ACC112 (cell line): ENCODE results near the gene LRRC37A.
"Not testable (repeated sequence)": the region's sequence is repeated elsewhere in the genome, so short reads cannot be mapped to it uniquely, and the experiment has no call there.

Experiments used
- H2AFZ ChIP-seq: fragments of 200-600 bp; sonication (generic); one replicate; pipeline ENCODE4 v1.6.0; 2017; ENCODE audit warnings: antibody characterized with exemption, low read length; ENCODE audit not compliant: unreplicated experiment
- H3K27ac ChIP-seq: fragments of 200-600 bp; sonication (generic); 2 replicates; pipeline ENCODE4 v1.5.1; 2014; ENCODE audit warnings: low read depth, mild to moderate bottlenecking, antibody characterized with exemption, low read length, moderate library complexity
- H3K27me3 ChIP-seq: fragments of 200-600 bp; sonication (generic); 2 replicates; pipeline ENCODE4 v1.6.1; 2014; ENCODE audit warnings: mild to moderate bottlenecking, antibody characterized with exemption, low read length, moderate library complexity, mixed read lengths; ENCODE audit not compliant: insufficient read depth
- H3K36me3 ChIP-seq: fragments of 200-600 bp; sonication (generic); 2 replicates; pipeline ENCODE4 v1.6.1; 2016; ENCODE audit warnings: mild to moderate bottlenecking, antibody characterized with exemption, low read length, moderate library complexity, mixed read lengths; ENCODE audit not compliant: insufficient read depth
- H3K4me1 ChIP-seq: fragments of 200-600 bp; sonication (generic); one replicate; pipeline ENCODE4 v1.6.1; 2016; ENCODE audit warnings: low read length, mixed read lengths; ENCODE audit not compliant: insufficient read depth, unreplicated experiment, control insufficient read depth
- H3K4me3 ChIP-seq: fragments of 200-600 bp; sonication (generic); 2 replicates; pipeline ENCODE4 v1.5.1; 2014; ENCODE audit warnings: mild to moderate bottlenecking, low read depth, low read length
- H3K79me2 ChIP-seq: fragments of 200-600 bp; sonication (generic); one replicate; pipeline ENCODE4 v1.6.0; 2016; ENCODE audit warnings: low read length; ENCODE audit not compliant: control insufficient read depth, unreplicated experiment, insufficient read depth

The LRRC37A gene

GRCh38 chr17:46266656-46267544 lies 28.0 kb upstream of the LRRC37A start:
- peaks cover 14% of the 10 kb centered on the region for H3K4me1 ChIP-seq
- H3K4me3 ChIP-seq = peak overlapping the region; percentile 96
- peak overlapping the region; percentile 90 for H2AFZ ChIP-seq
- H3K36me3 ChIP-seq = no peaks in the 10 kb centered on the region
- no peaks in the 10 kb centered on the region for H3K27me3 ChIP-seq
- no peaks in the 10 kb centered on the region for H3K79me2 ChIP-seq
- peak overlapping the region; percentile 33; the same call in 1 of the 2 replicates for H3K27ac ChIP-seq

- no peak overlapping the region for H3K27ac ChIP-seq
Measured at GRCh38 chr17:46270032-46270431, 24.9 kb upstream of the LRRC37A start.

GRCh38 chr17:46273541-46274236 lies 21.2 kb upstream of the LRRC37A start:
- Histone ChIP-seq H3K27me3 (no peaks in the 10 kb centered on the region; the same call in 1 of the 2 replicates), H3K36me3 (no peaks in the 10 kb centered on the region), H3K4me1 (no peaks in the 10 kb centered on the region), H3K79me2 (no peaks in the 10 kb centered on the region), H2AFZ (no peak overlapping the region), H3K27ac (no peak overlapping the region), H3K4me3 (no peak overlapping the region)

More at GRCh38 chr17:46270032-46270431, 24.9 kb upstream of the LRRC37A start:
- Histone ChIP-seq H3K79me2 (no peaks in the 10 kb centered on the region), H3K4me1 (peaks cover 2% of the 10 kb centered on the region), H2AFZ (no peak overlapping the region), H3K4me3 (no peak overlapping the region), H3K36me3 (no peaks in the 10 kb centered on the region), H3K27me3 (no peaks in the 10 kb centered on the region; the same call in 1 of the 2 replicates)

GRCh38 chr17:46274238-46274637 lies 20.7 kb upstream of the LRRC37A start:
- Histone ChIP-seq H3K79me2 (no peaks in the 10 kb centered on the region), H3K4me3 (no peak overlapping the region), H3K4me1 (no peaks in the 10 kb centered on the region), H3K27me3 (no peaks in the 10 kb centered on the region; the same call in 1 of the 2 replicates), H3K36me3 (no peaks in the 10 kb centered on the region), H3K27ac (no peak overlapping the region), H2AFZ (no peak overlapping the region)

- not testable (repeated sequence) for H2AFZ ChIP-seq
Measured at GRCh38 chr17:46276728-46277479, 18.0 kb upstream of the LRRC37A start.

GRCh38 chr17:46281336-46281735 lies 13.6 kb upstream of the LRRC37A start:
- H3K79me2 ChIP-seq, H3K27ac ChIP-seq, H3K4me3 ChIP-seq, H2AFZ ChIP-seq, H3K27me3 ChIP-seq, H3K36me3 ChIP-seq, H3K4me1 ChIP-seq: not testable (repeated sequence)

More at GRCh38 chr17:46276728-46277479, 18.0 kb upstream of the LRRC37A start:
- H3K4me3 ChIP-seq, H3K79me2 ChIP-seq, H3K4me1 ChIP-seq, H3K36me3 ChIP-seq, H3K27ac ChIP-seq, H3K27me3 ChIP-seq: not testable (repeated sequence)

GRCh38 chr17:46282635-46283034 lies 12.3 kb upstream of the LRRC37A start:
- H2AFZ ChIP-seq, H3K4me1 ChIP-seq, H3K27ac ChIP-seq, H3K36me3 ChIP-seq, H3K79me2 ChIP-seq, H3K27me3 ChIP-seq, H3K4me3 ChIP-seq: not testable (repeated sequence)

GRCh38 chr17:46284467-46284866 lies 10.5 kb upstream of the LRRC37A start:
- not testable (repeated sequence) for H3K27me3 ChIP-seq, H3K27ac ChIP-seq, H2AFZ ChIP-seq, H3K4me3 ChIP-seq, H3K79me2 ChIP-seq, H3K36me3 ChIP-seq, H3K4me1 ChIP-seq

GRCh38 chr17:46285500-46285899 lies 9.4 kb upstream of the LRRC37A start:
- not testable (repeated sequence) for H3K79me2 ChIP-seq, H3K4me1 ChIP-seq, H3K36me3 ChIP-seq, H3K27ac ChIP-seq, H2AFZ ChIP-seq, H3K4me3 ChIP-seq, H3K27me3 ChIP-seq

GRCh38 chr17:46286764-46287221 lies 8.1 kb upstream of the LRRC37A start:
- H3K27ac ChIP-seq, H3K4me1 ChIP-seq, H2AFZ ChIP-seq, H3K4me3 ChIP-seq, H3K27me3 ChIP-seq, H3K79me2 ChIP-seq, H3K36me3 ChIP-seq: not testable (repeated sequence)
